DMS53 treated with DMSO at 0.1 percent for 48 hours (cell line): ENCODE results near the gene FARS2.
A peak's percentile ranks its signal among the peaks of the same experiment; 100 is the strongest.

ENCODE experiments used
- DNase-seq: peaks from one replicate; lab custom pipeline; 2025; ENCODE audit not compliant: unreplicated experiment; lab: John Stamatoyannopoulos, UW

FARS2 gene

DNA sequence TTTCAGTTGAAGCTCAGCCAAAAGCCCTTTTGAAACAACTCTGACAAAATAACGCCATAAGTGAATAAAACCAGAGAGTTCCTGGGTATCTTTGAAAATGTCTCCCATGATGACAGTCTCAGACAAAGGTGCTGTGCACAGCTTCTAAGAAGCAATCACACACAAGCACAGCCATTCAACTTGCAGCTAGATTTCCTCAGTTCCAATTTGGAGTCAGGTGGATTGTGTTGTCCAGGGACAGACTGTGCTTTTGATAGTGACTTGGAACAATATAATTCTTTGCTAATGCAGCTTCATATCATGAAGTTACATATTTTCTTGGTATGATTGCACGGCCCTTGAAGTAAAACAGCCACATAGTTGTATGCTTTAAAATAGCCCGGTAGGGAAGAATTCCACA is 105.6 kb downstream of the FARS2 start:
- DNase-seq: no peak

DNA sequence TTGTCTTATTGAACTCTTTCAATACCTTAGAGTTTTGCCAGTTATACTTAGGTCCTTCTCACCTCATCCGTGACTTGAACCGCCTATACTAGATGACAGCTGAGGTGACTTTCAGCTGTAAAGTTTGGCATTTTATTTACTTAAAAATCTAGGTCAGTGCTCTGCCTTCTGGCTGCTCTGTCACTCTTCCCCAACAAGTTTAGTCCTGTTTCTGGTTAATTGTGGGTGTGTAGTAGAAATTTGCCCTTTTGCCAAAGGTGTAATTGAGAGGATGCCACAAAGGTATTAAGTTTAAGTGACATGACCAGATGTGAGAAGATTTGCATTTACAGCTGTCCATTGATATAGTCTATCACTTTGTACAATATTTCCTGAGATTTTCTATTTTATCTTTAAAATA is 106.2 kb downstream of the FARS2 start:
- DNase-seq: no peak

DNA sequence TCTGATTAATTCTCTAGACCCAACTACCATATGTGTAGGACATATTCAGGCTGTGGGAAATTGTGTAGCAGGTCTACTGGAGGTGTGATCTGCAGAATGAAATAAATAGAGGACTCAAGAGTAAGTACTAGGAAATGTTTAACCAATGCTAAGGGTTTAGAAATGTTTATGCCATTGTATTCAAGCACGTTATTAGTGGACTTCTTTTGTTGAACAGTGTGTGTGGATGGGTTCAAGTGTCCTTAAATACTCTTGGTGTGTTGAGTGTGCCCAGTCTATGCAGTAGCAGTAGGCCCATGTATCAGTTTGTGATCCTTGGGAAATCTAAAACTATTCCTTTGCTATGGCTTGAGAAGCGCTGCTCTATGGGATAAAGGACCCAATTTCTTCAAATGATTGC is 112.1 kb downstream of the FARS2 start:
- peak; percentile 35 for DNase-seq

DNA sequence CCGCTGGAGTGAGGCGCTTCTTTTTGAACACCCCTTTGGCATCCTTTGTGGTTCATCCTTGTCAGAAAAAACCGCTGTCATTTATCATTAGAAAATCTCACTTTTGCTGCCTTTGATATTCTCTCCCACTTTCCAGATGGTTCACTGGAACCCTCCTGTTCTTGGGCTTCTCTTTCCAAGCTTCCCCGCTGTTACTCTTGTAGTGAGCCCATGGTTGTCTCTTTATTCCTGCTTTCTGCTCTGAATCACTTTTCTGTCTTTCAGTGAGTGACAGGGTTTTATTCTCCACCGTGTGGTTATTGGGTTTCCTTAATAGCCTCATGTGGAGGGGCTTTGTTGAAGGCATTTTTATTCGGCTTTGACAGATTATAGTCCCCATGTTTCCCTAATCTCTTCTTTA is 117.0 kb downstream of the FARS2 start:
- no peak for DNase-seq

GRCh38 chr6:5379647-5380242 is 118.4 kb downstream of the FARS2 start:
- DNase-seq: peak; percentile 55

DNA sequence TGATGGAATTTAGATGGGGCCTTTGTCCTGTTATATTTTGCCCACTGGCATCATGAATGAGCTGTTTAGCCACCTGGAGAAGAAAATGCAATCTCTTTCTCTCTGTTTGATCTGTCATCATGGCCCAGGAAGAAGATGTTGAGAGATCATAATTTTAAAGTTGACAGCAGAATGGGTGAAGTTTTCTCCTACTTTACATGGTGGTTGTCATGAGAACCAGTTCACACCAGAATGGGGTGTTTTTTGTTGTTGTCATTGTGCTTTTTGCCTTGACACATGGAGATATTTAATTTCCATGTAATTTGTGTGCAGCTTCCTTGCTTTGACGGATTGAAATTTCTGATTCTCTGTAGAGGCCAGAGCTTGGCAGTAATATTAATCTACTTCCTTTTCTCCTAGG is 122.5 kb downstream of the FARS2 start:
- DNase-seq: no peak

DNA sequence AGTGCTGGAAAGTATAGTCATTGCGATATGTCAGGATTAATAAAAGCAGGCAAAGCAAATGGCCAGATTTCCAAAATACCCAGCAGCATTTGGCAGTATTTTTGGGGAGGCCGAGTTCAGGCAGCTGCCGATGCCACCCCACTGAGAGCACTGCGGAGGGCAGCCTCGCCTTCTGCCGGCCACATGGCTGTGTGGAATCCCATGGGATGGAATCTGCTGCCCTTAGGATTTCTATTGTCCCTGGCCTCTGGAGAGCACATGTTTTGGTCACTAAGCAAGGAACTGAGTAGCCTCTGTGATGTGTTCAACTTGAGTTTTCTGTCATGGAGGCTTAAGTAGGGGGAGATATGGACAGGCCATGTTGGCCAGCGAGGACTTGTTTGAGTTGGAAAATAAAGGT is 123.0 kb downstream of the FARS2 start:
- no peak for DNase-seq

GRCh38 chr6:5388326-5388725 is 127.0 kb downstream of the FARS2 start:
- DNase-seq: no peak

GRCh38 chr6:5389086-5389745 is 127.9 kb downstream of the FARS2 start:
- no peak for DNase-seq

DNA sequence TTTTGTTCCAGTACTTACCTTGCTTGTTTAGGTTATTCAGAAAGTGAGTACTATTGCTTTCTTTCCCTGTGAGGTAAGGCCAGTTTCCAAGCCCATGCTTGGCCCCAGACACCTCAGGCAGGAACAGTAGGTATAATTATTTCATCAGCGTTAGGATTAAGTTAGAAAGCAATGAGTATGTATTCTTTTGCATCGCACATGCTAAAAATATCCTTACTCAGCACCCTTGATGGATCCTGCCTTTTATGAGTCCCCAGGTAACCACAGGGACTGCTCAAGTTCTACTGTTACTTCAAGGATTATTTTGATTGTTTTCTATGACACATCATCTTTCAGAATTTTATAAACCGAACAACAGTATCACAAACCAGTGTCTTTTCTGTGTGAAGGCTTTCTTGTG is 128.9 kb downstream of the FARS2 start:
- no peak for DNase-seq

DNA sequence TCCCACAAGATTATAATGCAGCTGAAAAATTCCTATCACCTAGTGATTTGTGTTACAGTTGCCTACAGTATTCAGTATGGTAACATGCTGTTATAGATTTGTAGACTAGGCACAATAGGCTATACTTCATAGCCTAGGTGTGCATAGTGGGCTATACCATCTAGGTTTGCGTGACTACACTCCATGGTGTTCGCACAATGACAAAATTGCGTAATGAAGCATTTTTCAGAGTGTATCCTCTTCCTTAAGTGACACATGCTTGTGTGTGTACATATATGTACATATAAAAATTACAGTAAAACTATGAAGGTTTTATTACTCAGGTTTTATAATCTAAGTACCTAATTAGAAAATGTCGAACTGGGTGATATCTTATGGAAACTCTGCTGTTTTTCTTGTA is 133.0 kb downstream of the FARS2 start:
- peak; percentile 3 for DNase-seq

GRCh38 chr6:5395719-5396118 is 134.4 kb downstream of the FARS2 start:
- DNase-seq: no peak

- DNase-seq: peak; percentile 43
These were observed 137.2 kb downstream of the FARS2 start for GRCh38 chr6:5398530-5398929.

DNA sequence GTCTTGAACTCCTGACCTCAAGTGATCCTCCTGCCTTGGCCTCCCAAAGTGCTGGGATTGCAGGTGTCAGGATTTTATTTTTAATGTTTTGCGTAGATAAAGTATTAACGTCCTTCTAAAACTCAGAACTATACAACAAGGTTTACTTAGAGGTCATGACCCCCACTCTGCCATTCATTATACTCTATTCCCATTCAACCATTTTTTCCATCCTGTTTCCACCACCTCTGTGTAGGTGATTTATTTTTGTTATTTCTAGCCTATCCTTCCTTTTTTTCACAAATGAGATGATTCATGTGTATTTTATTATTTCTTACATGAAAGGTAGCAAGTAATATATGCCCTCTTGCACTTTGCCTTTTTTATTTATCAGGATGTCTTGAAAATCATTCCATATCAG is 138.1 kb downstream of the FARS2 start:
- DNase-seq: no peak

GRCh38 chr6:5401845-5402738 is 140.8 kb downstream of the FARS2 start:
- DNase-seq: peak; percentile 5

GRCh38 chr6:5403076-5403475 is 141.8 kb downstream of the FARS2 start:
- DNase-seq: no peak

DNA sequence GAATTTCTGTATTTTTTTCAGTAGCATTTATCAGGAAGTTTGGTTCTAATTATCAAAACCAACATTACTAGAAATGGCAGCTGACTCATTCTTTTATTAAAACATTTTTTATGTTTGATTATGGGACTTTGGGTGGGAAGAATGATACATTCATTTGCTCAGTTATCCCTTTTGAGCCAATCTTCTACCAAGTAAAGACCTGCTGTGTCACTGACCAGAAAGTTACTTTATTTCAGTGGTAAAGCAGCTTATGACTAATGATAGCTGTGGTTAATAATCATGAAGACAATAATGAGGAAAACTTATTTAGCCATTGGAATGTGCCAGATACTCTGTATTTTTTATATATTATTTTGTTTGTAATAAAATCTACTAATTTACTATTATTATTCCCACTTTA is 142.3 kb downstream of the FARS2 start:
- DNase-seq: no peak

GRCh38 chr6:5405976-5406375 is 144.7 kb downstream of the FARS2 start:
- DNase-seq: no peak

GRCh38 chr6:5411414-5411813 is 150.1 kb downstream of the FARS2 start:
- DNase-seq: no peak

DNA sequence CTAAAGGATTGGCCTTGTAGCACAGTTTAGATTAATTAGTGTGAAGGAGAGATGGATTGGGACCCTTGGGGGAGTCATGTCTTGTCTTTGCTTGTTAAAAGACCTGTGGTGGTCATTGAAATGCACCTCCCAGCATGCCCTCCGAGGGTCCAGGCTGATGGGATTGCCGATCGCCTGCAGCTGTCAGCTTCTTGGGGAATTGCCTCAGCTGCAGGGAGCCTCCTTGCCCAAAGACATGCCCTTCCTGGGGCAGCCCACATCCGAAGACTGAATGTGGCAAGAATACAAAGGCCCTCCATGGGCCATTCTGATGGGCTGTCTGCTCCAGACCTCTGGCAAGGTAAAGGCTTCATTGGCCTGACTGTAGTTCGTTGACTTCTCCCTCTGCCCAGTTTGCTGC is 150.7 kb downstream of the FARS2 start:
- no peak for DNase-seq

GRCh38 chr6:5412663-5413062 is 151.3 kb downstream of the FARS2 start:
- DNase-seq: no peak

- DNase-seq: no peak
These were observed 154.9 kb downstream of the FARS2 start for GRCh38 chr6:5416250-5416649.
